Adrenal gland (tissue), 12 donors: Measurements from ENCODE around the gene KDM4B. TPM values are rescaled to one million over a fixed set of nuclear protein-coding genes. Genes with fewer than 3 reads are reported as not detected.

Source experiments
- DNase-seq, 7 donors: peaks; one replicate each; pipeline ENCODE4 v3.0.0-alpha.2; 2019 to 2020
- H3K27ac ChIP-seq, 5 donors: fragments of 200-600 bp; sonication (generic) in 4 of 5; 1 replicate in 3 of 5; 2 replicates in 2 of 5; pipeline versions ENCODE4 v1.5.1 to v1.8.0; 2016 to 2020; ENCODE audit warnings: mild to moderate bottlenecking in 1 of 5
- H3K27me3 ChIP-seq: fragments of 200-600 bp; 2 replicates; pipeline ENCODE4 v1.8.0; 2021
- H3K36me3 ChIP-seq, 2 donors: fragments of 200-600 bp; replicated peaks in 1 of 2; 1 replicate in 1 of 2; 2 replicates in 1 of 2; pipeline versions ENCODE4 v1.5.1 to v1.8.0; 2018 to 2022
- H3K4me1 ChIP-seq, 2 donors: fragments of 200-600 bp; replicated peaks in 1 of 2; 1 replicate in 1 of 2; 2 replicates in 1 of 2; pipeline versions ENCODE4 v1.5.1 to v1.8.0; 2018 to 2021
- H3K4me3 ChIP-seq, 4 donors: fragments of 200-600 bp; sonication (generic) in 3 of 4; one replicate each; pipeline ENCODE4 v1.5.1; 2016 to 2018
- H3K9me3 ChIP-seq, 3 donors: fragments of 200-600 bp; sonication (generic) in 1 of 3; replicated peaks in 1 of 3; 1 replicate in 2 of 3; 2 replicates in 1 of 3; pipeline versions ENCODE4 v1.5.1 to v1.8.0; 2016 to 2021
- POLR2A ChIP-seq, 2 donors: fragments of 450-650 bp; IDR thresholded peaks; one replicate each; pipeline ENCODE4 v1.6.1; 2017; ENCODE audit warnings: antibody characterized with exemption in 2 of 2, mild to moderate bottlenecking in 2 of 2, moderate library complexity in 1 of 2
- WGBS, 4 donors: extraction: QIAGEN DNeasy Blood & Tissue Kit in 2 of 4; methylation state at CpG; one replicate each; pipeline versions ENCODE4 v1.1.5 to v1.1.7; 2013 to 2017; 5-methylcytosine and 5-hydroxymethylcytosine counted together
- intact Hi-C, 2 donors: fragments of 100-400 bp; cut with DNase I; formaldehyde crosslinking; loops; one replicate each; pipeline versions ENCODE4 v1.14.1 to v1.15.0; 2022 to 2023
- polyA plus RNA-seq, 3 donors: library from polyadenylated mRNA; stranded (reverse); fragments of 200-250 nt in 2 of 3; fragments of 350-450 nt in 1 of 3; fragmentation: Illumina TruSeq in 1 of 3; extraction: RNeasy Lipid Tissue Mini Kit (QIAGEN cat#74804) in 1 of 3; gene quantifications; one replicate each; pipeline ENCODE4 v1.2.3, GENCODE V29; 2013 to 2014
- total RNA-seq, 9 donors: library from RNA; depleted of rRNA in 4 of 9; stranded (reverse); fragments of >200 nt in 4 of 9; fragments of 120-200 nt in 1 of 9; fragmentation: NEBNext Ultra II Directional in 1 of 9; extraction: Animal tissue kit (Norgen Biotek cat#: 25700) in 1 of 9; gene quantifications; one replicate each; pipeline versions ENCODE4 v1.1.0 to v1.2.4, GENCODE V29; 2013 to 2023
- TF ChIP-seq, protein P1 (sequence below), 6 experiments: fragments of 450-650 bp in 4 of 6; fragments of 200-600 bp in 2 of 6; sonication (generic) in 1 of 6; IDR thresholded peaks; 1 replicate in 5 of 6; 2 replicates in 1 of 6; pipeline versions ENCODE4 v1.5.1 to v1.8.0; 2016 to 2021; ENCODE audit warnings: antibody characterized with exemption in 6 of 6, mild to moderate bottlenecking in 2 of 6, moderate library complexity in 1 of 6
- donor health status: healthy with polysubstance abuse.
- donor health status: Bipolar disorder and iron deficiency.
- donor health status: DM: yes; HTN: yes; CAD: no.
- donor health status: DM: no; HTN: no; CAD: no.
- donor health status: DM: no; HTN: no; CAD: no.
- donor health status: DM: yes; HTN: yes; CAD: no.

The KDM4B gene
- total and polyA plus RNA-seq, 12 donors: 9.8 to 65.1 (median 39.9) TPM

DNA sequence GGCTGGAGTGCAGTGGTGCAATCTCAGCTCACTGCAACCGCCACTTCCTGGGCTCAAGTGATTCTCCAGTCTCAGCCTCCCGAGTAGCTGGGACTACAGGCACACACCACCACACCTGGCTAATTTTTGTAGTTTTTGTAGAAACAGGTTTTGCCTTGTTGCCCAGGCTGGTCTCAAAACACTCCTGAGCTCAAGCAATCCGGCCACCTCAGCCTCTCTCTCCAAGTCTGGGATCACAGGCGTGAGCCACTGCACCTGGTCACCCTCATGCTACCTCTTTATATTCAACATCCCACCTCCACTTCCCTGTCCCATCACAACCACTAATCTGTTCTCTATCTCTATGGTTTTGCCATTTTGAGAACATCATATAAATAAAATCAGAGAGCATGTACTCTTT lies 216.0 kb downstream of the KDM4B start:
- Histone ChIP-seq H3K9me3 (no peaks in the 10 kb centered on the region), H3K4me1 (no peaks in the 10 kb centered on the region), H3K27ac (no peak overlapping the region), H3K27me3 (no peaks in the 10 kb centered on the region), H3K36me3 (no peaks in the 10 kb centered on the region), H3K4me3 (no peak overlapping the region)
- 86 to 95% (median 90%) methylated on average over 4 of the region's 4 CpGs for WGBS, 4 donors
- DNase-seq: no peak
- TF ChIP-seq POLR2A (IDR thresholded peaks at IDR 0.05): no peak
- TF ChIP-seq, protein P1, sequence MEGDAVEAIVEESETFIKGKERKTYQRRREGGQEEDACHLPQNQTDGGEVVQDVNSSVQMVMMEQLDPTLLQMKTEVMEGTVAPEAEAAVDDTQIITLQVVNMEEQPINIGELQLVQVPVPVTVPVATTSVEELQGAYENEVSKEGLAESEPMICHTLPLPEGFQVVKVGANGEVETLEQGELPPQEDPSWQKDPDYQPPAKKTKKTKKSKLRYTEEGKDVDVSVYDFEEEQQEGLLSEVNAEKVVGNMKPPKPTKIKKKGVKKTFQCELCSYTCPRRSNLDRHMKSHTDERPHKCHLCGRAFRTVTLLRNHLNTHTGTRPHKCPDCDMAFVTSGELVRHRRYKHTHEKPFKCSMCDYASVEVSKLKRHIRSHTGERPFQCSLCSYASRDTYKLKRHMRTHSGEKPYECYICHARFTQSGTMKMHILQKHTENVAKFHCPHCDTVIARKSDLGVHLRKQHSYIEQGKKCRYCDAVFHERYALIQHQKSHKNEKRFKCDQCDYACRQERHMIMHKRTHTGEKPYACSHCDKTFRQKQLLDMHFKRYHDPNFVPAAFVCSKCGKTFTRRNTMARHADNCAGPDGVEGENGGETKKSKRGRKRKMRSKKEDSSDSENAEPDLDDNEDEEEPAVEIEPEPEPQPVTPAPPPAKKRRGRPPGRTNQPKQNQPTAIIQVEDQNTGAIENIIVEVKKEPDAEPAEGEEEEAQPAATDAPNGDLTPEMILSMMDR (IDR thresholded peaks at IDR 0.05): no peak
- intact Hi-C loops: no loop called here

- Histone ChIP-seq H3K27me3 (no peaks in the 10 kb centered on the region), H3K27ac (no peak overlapping the region), H3K4me3 (no peak overlapping the region), H3K36me3 (no peaks in the 10 kb centered on the region), H3K4me1 (no peaks in the 10 kb centered on the region), H3K9me3 (no peaks in the 10 kb centered on the region)
- no peak for TF ChIP-seq POLR2A (IDR thresholded peaks at IDR 0.05)
- TF ChIP-seq, protein P1 (IDR thresholded peaks at IDR 0.05): no peak
- DNase-seq: no peak
- WGBS, 4 donors: 75 to 86% (median 82%) methylated on average over 7 of the region's 7 CpGs
- intact Hi-C loops: no loop called here
Observed at GRCh38 chr19:5186293-5187050, 217.6 kb downstream of the KDM4B start.

- Histone ChIP-seq H3K9me3 (no peaks in the 10 kb centered on the region), H3K4me3 (no peak overlapping the region), H3K27ac (no peak overlapping the region), H3K27me3 (no peaks in the 10 kb centered on the region), H3K36me3 (no peaks in the 10 kb centered on the region), H3K4me1 (no peaks in the 10 kb centered on the region)
- WGBS, 4 donors: 52 to 64% (median 62%) methylated on average over 14 to 19 of the region's 19 CpGs
- intact Hi-C loops: no loop called here
- DNase-seq: no peak
- no peak for TF ChIP-seq POLR2A (IDR thresholded peaks at IDR 0.05)
- TF ChIP-seq, protein P1 (IDR thresholded peaks at IDR 0.05): no peak
Observed at GRCh38 chr19:5188548-5189317, 219.8 kb downstream of the KDM4B start.

GRCh38 chr19:5189318-5189607 lies 220.3 kb downstream of the KDM4B start:
- Histone ChIP-seq H3K4me3 (no peak overlapping the region), H3K27me3 (no peaks in the 10 kb centered on the region), H3K4me1 (no peaks in the 10 kb centered on the region), H3K36me3 (no peaks in the 10 kb centered on the region), H3K27ac (no peak overlapping the region), H3K9me3 (no peaks in the 10 kb centered on the region)
- 41 to 48% (median 47%) methylated on average over 6 of the region's 6 CpGs for WGBS, 4 donors
- intact Hi-C loops: no loop called here
- TF ChIP-seq, protein P1 (IDR thresholded peaks at IDR 0.05): no peak
- no peak for TF ChIP-seq POLR2A (IDR thresholded peaks at IDR 0.05)
- DNase-seq: no peak
